ENCODE results near the gene MAP4.
"Not testable (repeated sequence)": the region's sequence is repeated elsewhere in the genome, so short reads cannot be mapped to it uniquely, and the experiment has no call there.

MAP4 gene

DNA sequence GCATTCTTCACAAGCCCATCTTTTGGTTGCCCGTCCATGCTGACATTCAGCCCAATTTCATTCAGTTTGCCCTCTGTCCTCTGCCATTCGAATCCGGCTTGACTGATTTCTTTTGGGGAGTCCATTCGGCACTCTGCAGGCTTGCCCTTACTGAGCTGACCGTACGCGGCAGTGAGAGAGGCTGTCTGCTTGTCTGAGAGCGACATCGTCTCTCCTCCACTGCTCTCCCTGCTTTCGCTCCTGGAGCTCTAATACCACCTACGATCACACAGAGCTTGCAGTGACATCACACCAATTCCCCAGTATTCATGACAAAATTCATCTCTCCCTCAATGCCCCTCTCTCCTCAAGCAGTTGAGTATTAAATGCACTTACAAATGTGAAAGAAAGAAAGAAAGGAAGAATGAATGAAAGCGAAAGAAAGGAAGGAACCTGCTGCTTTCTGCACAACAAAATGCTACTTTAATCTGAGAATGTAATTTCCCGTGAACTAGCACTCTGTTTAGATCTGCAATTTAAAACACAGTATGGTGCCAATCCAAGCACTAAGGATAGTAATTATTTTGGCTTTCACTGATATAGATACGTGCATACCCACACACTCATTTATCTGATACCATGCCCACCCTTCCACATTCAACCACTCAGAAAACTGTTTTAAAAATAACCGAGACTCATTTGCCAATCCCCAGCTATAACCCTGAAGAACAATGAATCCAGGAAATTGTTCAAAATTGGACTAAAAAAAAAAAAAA, 123.8 kb downstream of the MAP4 start:
- DNase-seq (ENCODE audit: low spot score): no peak

DNA sequence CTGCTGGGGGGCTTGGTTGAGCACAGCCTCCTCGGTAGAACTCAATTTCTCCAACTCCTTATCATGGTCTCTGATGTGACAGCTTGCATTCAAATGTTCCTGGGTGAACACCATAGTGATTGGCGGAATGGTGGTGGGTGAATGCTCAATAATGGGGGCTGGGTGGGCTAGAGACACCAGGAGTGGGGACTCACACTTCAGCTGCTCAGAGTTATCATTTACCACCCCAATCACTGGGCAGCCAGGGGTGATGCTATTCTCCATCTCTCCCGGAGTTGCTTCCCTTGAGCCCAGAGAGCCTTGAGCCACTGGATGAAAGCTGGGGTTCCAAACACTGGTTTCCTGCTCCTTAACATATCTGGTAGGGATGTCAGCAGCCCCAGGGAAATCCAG, 124.6 kb downstream of the MAP4 start:
- no peak for DNase-seq (ENCODE audit: low spot score)

DNA sequence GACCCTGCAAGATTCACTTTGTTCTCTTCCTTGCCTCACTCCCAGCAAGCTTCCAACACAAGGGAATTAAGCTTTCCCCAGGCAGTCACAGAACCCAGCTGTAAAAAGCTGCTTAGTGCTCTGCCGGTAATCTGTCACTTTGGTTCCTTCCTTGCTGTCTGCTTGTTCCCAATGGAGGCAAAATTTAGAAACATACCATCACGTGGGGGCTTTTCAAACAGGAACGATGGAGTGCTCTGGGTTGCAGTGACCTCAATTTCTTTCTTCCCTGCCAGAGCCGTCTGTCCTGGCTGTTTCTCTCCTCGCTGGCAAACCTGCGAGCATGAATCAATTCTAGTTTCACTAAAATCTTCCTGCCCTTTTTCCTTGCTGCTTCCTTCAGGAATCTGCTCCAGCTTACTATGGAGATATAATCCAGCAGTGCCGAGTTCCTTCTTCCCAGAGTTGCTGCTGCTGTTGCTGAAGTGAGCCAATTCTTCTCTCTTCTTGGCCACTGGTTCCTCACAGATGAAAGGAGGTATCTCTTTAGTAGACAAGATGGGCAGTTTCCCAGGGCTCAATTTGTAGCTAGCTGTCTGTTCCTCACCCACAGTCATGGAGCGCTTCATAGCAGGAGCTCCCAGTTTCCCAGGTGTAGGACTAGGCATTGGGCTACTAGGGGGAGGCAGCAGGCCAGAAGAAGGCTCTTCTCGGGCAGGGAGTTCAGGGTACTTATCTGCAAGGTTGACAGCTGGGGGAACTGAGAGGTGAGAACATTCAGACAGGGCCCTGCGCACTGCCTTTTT, 125.2 kb downstream of the MAP4 start:
- DNase-seq (ENCODE audit: low spot score): no peak

DNA sequence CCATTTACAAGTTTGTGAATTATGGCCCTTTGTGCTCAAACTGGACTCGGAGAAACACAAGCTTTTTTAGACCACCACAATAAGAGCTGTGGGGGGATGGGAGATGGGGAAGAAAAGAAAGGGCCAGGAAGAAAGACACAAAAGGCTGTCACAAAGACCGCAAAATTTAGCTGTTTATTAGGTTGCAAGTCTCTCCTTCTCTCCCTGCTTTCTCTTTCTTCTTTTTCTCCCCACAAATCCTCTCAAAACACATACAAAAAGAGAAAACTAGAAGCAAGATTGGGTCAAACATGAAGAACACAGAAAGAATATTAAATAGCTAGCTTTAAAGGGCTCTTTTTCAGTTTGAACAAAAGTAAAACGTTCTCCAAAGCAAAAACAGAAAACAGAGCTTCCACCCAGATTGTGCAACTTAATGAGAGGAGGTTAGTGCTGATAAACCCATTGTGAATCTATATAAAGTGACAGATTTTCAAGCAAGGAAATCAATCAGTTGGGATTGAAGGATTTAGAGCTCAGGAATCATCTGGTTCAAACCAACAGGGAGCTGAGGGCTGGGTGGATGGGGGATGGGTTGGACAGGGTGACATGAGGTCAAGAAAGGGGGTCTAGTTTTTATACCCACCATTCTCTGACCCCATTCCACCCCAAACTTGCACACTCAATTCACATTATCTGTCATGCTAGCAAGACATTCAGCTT, 125.9 kb downstream of the MAP4 start:
- DNase-seq (ENCODE audit: low spot score): no peak

DNA sequence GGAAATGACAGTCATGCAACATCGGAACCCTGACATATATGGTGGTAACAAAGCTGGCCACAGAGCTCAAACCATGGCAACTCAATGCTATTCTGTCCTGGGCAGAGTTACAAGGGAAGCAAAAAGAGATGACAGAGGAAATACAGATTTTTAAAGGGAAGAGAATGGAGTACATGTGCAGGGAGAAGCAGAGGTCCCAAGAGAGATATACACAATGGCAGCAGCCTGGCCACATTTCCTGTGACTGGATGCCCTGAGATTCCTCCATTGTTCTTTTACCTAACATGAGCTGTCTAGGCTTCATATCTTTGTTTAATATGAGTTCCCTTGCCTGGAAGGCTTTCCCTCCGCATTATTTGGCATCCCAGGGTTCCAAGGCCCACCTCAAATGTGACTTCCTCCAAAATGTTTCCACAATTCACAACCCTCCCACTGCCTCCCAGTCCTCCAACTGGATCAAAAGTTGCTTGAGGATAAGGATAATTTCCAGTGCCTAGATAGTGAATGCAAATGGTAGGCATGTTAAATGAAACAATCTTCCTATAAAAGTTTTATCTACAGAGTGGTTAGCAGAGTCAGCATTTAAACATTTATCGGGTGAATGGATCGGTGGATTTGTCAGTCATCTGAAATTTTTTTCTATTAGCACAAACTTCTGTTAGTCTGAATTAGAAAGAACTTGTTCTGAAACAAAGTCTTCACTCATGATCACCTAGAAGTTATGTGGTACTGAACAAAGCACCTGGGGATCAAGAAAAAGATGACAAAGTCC, 127.0 kb downstream of the MAP4 start:
- no peak for DNase-seq (ENCODE audit: low spot score)

DNA sequence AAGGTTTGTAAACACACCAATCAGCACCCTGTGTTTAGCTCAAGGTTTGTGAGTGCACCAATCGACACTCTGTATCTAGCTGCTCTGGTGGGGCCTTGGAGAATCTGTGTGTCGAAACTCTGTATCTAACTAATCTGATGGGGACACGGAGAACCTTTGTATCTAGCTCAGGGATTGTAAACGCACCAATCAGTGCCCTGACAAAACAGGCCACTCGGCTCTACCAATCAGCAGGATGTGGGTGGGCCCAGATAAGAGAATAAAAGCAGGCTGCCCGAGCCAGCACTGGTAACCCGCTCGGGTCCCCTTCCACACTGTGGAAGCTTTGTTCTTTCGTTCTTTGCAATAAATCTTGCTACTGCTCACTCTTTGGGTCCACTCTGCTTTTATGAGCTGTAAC, 128.2 kb downstream of the MAP4 start:
- DNase-seq (ENCODE audit: low spot score): not testable (repeated sequence)

DNA sequence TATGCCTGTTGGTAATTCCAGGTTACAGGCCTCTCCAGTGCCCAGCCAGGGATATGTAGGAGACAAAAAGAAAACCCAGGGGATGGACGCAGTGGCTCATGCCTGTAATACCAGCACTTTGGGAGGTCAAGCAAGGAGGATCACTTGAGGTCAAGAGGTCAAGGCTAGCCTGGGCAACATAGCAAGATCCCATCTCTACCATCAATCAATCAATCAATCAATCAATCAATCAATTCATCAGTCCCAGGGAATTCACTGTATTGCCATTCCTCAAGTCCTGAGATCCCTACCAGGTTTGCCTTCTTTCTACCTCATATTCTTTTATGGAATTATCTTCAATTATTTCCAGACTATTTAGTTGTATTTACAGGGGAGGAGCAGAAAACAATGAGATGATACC, 131.0 kb downstream of the MAP4 start:
- DNase-seq (ENCODE audit: low spot score): no peak

DNA sequence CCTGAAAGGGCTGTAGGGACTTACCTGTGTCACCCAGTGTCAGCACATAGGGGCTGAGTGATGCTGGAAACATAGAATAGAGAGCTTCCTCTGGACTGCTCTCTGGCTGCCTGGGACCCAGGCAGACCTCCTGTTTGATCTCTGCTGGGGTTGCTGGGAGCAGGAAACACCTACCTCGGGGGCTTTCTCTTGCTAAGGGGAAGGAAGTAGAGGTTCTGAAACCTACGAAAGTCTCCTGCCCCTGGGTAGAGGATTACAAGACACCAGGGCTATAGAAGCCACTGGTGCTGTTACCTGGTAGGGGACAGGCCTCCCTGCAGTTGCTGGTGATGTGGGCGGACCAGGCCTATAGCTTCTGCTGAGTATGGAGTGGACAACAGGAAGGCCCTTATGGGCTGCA, 131.6 kb downstream of the MAP4 start:
- no peak for DNase-seq (ENCODE audit: low spot score)

DNA sequence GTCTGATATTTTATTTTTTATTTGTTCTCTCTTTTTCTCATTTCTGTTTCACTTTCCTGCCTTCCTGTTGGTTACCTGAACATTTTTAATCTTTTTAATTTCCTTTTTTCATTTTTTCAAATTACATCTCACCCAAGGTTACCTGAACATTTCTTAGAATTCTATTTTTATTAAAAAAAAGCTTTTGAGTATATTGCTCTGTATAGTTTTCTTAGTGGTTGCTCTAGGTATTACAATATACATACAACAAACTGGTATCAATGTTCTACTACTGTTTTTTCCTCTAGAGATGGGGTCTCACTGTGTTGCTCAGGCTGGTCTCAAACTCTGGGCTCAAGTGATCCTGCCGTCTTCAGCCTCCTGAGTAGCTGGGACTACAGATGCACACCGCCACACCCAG, 133.9 kb downstream of the MAP4 start:
- no peak for DNase-seq (ENCODE audit: low spot score)

DNA sequence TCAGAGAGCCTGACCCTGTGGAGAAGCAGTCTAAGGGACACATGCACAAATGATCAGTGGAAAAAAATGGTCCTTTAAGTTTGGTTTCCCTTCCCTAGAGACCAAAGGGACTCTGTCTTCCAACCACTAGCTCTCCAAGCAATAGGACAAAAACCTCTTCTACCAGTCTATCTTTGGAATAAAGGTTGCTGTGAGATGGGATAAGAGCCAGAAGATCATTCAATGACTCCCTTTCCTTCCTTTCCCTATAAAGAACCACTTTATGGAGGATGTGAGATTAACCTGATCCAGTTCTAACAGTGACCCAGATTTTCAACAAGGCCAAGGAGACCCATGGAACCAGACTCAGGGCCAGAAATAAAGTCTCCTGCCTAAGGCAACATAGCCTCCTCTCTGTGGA, 138.5 kb downstream of the MAP4 start:
- no peak for DNase-seq (ENCODE audit: low spot score)

DNA sequence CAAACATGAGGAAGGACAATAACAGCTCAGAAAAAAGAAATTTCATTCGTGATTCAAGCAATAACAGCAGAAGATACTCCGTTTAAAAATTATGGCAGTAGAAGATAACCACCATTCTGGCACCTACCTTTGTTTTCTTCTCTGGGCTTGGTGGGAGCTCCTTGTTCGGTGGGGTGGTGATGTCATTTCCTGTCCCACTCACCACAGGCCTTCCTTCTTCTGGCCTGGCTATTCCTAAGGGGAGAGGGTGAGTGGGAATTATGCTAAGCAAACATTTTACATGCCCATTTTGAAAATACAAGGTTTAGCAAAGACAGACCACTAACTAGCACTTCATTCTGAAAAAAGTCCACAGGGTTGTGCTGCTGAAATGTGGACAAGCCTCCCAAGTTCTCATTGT, 138.9 kb downstream of the MAP4 start:
- peak; percentile 27 for DNase-seq (ENCODE audit: low spot score)

DNA sequence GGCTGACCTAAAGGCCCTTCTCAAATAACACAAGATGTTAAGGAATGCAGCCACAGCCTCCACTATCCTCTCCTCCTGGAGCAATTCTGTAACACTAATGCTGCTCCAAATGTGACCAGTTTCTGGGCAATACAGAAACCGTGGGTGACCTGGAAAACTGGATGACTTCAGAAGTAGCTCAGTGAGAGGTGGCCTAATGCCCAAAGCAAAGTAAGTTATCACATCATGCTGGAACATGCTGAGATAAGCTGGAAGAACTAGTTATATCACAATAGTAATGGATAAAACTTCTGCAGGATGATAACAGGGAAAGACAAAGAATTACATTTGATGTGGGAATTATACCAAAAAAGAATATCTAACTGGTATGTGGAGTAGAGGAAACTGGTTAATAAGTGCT, 141.3 kb downstream of the MAP4 start:
- no peak for DNase-seq (ENCODE audit: low spot score)

DNA sequence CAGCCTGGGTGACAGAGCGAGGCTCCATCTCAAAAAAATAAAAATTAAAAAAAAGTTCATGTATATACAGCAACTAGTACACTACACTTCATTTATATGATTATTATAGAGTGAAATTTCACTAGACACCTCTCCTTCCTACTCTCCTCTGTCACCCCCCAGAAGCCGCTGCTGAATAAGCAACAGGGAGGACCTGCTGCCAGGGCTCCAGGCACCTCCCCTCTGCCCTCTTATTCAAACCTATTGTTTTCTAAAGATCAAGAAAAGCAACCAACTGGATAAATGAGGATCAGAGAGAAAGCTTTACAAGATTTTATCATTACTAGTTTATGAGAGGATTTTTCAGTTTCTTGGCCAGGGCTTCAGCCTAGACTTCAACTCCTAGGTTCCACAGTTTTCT, 141.8 kb downstream of the MAP4 start:
- DNase-seq (ENCODE audit: low spot score): no peak

DNA sequence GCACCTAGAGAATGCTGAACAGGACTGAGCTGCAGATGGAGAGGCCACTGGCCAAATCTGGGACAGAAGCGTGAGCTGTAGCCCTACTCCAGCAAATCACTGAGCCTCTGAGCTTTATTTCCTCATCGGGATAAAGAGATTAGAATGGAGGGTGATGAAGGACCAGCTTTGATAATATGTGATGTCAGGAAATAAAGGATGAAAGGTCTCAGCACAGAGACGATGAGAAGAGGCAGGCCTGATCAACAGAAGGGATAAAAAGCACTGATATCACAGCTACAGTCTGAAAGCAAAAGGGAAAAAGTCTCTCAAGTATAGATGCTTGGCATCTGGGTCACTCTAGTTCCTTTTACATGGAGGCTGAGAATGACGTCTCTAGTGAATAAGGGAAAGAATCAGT, 143.3 kb downstream of the MAP4 start:
- DNase-seq (ENCODE audit: low spot score): no peak

DNA sequence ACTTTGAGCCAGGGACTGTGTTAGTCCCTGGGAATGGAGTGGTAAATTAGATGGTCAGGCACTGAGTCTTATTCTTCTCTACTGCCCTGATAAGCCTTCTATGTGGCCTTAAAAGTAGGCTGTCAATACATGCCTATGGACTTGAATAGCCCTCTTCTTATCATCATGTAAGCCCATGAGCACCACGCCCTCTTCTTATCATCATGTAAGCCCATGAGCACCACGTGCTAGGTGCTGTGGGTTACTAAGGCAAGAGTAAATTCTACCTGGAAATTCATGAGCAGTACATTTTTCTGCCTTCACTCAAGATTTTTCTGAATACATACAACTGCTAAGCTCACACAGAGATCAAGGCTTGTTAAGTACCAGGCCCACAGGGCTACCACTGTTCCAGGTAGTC, 144.8 kb downstream of the MAP4 start:
- DNase-seq (ENCODE audit: low spot score): no peak

DNA sequence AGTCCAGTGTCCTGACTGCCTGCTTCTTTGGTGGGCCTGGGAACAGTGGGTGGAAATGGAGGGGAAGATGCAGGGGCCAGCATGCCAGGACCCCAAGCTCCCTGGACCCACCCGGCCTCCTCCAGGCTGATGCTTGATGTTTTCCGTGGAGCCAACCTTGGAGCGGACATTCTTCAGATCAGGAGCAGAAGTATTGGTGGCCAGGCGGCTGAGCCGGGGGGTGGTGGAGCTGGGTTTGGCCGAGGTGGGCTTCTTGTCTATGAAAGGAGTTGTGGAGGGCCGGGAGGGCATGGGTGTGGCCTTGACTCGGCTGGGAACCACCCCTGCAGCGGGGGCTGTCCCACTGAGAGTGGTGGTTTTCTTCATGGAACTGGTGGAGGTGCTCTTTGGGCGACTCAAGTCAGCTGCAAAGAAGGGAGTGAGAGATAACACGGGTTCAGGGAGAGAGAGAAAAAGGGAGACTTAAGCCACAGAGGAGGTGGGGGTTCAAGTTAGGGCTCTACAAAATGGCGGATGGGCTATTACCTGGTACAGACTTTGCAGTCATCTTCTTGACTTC, 145.4 kb downstream of the MAP4 start:
- no peak for DNase-seq (ENCODE audit: low spot score)

DNA sequence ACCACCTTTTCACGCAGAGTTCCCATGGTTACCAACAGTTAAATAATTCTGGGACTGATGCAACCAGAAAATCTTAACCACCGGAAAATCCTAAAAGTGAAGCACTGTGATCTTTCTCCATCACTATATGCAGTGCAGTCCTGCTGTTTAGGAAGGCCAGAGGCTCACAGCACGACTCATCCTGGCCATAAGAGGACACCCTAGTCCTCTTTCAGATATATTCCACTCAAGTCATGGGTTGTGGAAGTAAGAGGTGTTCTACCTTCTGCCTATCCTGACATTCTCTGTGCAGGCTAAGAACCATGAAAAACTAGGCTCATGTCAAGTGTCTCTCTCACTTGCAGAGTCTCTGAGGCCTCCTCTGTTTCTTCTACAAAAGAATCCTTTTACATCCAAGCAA, 146.1 kb downstream of the MAP4 start:
- DNase-seq (ENCODE audit: low spot score): no peak

DNA sequence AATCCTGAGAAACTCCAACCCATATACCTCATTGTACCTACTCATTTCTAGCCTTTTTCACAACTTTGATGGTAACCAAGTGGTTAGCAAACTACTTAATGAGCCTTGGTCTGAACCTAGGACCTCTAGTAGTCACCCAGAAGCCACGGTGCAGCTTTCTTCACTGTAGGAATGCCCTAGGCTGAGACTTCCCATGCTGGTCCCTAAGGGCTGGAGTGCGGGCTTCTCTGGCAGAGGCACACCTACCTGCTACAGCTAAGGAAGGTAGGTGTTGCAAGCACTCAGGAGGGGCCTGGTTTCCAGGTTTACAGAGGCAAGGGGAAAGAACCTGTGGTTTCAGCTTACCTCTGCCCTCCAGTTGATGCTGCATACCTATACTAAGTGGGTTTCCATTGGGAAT, 147.9 kb downstream of the MAP4 start:
- no peak for DNase-seq (ENCODE audit: low spot score)

DNA sequence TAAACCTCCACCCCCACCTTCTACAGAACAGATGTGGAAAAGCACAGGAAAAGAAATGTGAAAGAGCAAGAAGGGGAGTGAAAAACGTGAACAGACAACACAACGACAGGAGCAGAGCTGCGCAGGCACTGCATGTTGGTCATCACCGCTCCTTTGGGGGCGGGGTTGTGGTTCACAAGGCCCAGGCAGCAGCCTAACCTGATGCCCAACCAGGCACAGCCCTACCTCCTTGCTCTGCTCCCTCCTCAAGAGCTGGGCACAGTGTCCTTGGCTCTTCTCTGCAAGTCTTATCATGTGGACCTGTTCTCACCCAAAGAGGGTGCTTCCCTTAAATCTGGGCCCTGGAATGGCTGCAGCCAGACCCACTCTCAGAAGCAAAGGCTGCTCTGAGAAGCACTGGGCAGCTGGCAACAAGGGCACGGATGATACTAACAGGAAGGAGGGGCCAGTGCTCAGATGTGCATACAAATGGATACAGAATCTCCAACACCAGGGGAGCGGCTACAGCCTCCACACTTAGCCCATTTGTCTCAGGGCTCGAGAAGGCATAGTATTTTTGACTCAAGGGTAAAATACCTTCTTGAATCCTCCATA, 148.7 kb downstream of the MAP4 start:
- no peak for DNase-seq (ENCODE audit: low spot score)

DNA sequence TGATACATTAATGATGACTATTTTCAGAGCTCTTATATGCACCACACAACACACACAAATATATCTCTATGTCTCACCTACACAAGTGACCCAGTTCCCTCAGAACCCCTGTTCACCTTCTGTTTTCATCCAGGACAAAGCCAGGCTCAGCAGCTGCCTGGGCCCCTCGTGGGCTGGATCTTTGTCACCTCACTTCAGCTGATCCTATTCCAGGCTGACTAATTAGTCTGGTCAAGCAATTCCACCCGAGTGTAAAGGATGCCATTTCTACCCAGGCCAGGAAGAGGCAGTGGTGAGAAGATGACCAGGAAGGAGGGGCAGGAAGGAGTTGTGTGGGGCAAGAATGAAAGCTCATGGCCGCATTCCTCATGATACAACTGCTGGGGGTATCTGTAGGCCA, 151.0 kb downstream of the MAP4 start:
- no peak for DNase-seq (ENCODE audit: low spot score)

DNA sequence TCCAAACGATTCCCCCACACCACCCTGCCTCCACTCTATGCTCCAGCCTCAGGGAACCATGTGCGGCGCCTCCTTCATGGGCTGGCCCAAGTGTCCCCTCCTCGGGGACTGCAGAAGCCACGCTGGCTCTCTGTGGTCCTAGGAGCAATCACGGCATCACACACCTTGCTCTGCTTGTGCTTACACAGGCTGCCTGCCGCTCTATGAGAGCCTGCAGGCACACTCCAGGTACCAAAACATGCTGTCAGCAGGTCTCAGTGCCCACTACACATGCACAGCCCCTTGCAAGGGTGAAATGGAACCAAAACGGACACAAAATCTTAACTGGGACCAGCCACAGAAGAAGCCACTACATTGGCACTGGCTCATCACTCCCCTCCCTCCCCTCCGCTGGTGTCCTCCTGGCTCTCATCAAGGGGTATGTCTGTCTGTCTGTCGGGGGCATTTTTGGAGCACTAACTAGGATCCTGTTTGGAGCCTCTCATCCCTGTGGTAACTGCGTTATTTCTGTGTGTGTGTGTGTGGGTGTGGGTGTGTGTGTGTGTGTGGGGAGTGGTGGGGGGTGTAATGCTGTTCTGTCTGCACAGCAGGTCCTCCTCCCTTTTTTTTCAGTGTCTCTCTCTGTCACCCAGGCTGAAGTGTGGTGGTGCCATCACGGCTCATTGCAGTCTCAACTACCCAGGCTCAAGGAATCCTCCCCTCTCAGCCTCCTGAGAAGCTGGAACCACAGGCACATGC, 152.7 kb downstream of the MAP4 start:
- DNase-seq (ENCODE audit: low spot score): no peak
